ENCODE results near the gene CAPN7.

The CAPN7 gene

DNA sequence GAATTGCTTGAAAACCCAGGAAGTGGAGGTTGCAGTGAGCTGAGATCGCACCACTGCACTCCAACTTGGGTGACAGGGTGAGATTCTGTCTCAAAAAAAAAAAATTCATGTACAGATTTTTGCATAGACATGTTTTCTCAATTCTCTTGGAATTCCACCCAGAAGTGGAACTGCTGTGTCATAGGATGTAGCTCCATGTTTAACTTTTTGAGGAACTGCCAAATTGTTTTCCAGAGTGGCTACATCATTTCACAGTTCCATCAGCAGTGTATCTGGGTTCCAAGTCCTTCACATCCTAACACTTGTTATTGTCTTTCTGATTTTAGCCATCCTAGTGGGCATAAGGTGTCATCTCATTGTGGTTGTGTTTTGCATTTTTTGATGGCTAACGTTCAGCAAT lies 9.9 kb downstream of the CAPN7 start:
- TF ChIP-seq, protein P1, sequence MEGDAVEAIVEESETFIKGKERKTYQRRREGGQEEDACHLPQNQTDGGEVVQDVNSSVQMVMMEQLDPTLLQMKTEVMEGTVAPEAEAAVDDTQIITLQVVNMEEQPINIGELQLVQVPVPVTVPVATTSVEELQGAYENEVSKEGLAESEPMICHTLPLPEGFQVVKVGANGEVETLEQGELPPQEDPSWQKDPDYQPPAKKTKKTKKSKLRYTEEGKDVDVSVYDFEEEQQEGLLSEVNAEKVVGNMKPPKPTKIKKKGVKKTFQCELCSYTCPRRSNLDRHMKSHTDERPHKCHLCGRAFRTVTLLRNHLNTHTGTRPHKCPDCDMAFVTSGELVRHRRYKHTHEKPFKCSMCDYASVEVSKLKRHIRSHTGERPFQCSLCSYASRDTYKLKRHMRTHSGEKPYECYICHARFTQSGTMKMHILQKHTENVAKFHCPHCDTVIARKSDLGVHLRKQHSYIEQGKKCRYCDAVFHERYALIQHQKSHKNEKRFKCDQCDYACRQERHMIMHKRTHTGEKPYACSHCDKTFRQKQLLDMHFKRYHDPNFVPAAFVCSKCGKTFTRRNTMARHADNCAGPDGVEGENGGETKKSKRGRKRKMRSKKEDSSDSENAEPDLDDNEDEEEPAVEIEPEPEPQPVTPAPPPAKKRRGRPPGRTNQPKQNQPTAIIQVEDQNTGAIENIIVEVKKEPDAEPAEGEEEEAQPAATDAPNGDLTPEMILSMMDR (IDR thresholded peaks at IDR 0.05; ENCODE audit: low read depth, low read length), result no peak
- H3K4me3 ChIP-seq (ENCODE audit: low read depth, low read length), result no peak overlapping the region
- DNase-seq, result no peak
- no peaks in the 10 kb centered on the region for H3K9me3 ChIP-seq (ENCODE audit: severe bottlenecking)
- H3K36me3 ChIP-seq, result peaks cover 63% of the 10 kb centered on the region
- no peaks in the 10 kb centered on the region for H3K27me3 ChIP-seq (ENCODE audit: insufficient read depth, low read depth, severe bottlenecking)
- H3K27ac ChIP-seq, result no peak overlapping the region

DNA sequence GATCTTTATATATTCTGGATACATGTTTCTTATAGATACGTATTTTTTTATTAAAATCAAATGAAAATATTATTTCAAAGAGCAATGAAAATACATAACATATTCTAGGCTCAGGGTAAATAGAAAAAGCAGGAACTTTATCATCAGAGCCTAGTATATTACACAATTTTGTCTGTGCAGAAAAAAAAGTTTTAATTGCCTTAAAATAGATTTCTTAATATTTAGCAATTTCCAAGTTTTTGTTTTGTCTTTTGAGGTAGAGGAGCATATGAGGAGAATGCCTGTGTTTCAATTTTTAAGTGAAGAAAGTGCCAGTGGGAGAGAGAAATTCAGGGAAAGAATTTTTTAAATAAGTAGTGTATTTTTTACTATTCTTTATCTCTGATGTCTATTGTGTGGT lies 10.5 kb downstream of the CAPN7 start:
- Histone ChIP-seq H3K9me3 (ENCODE audit: severe bottlenecking) (no peaks in the 10 kb centered on the region), H3K4me3 (ENCODE audit: low read depth, low read length) (no peak overlapping the region), H3K36me3 (peaks cover 64% of the 10 kb centered on the region), H3K27ac (no peak overlapping the region), H3K27me3 (ENCODE audit: insufficient read depth, low read depth, severe bottlenecking) (no peaks in the 10 kb centered on the region)
- no peak for DNase-seq
- TF ChIP-seq, protein P1 (IDR thresholded peaks at IDR 0.05; ENCODE audit: low read depth, low read length), result no peak

- no peaks in the 10 kb centered on the region for H3K27me3 ChIP-seq (ENCODE audit: insufficient read depth, low read depth, severe bottlenecking)
- TF ChIP-seq, protein P1 (IDR thresholded peaks at IDR 0.05; ENCODE audit: low read depth, low read length), result no peak
- H3K9me3 ChIP-seq (ENCODE audit: severe bottlenecking), result no peaks in the 10 kb centered on the region
- no peak overlapping the region for H3K27ac ChIP-seq
- no peak for DNase-seq
- H3K4me3 ChIP-seq (ENCODE audit: low read depth, low read length), result no peak overlapping the region
- H3K36me3 ChIP-seq, result peaks cover 63% of the 10 kb centered on the region
Measured at GRCh38 chr3:15217011-15217671, 11.1 kb downstream of the CAPN7 start.

DNA sequence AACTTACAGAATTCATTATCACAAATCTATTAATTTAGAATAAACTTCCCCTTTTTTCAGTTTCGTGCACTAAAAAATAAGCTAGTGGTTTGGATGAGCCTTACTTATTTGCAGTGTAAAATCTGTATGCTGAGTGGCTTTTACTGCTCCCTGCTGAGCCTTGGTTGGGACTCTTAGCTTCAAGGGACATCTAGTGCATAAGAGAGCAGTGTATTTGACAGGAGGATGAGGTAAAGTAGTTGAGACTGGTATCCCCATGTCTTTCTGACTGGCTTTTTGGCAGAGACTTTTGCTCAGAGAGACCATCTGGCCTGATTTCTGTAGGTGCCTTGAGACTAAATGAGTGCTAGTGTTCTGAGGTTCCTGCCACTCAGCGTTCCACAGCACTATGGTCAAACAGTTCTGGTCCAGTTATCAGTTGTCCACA lies 11.8 kb downstream of the CAPN7 start:
- Histone ChIP-seq H3K9me3 (ENCODE audit: severe bottlenecking) (no peaks in the 10 kb centered on the region), H3K27me3 (ENCODE audit: insufficient read depth, low read depth, severe bottlenecking) (no peaks in the 10 kb centered on the region), H3K36me3 (peaks cover 63% of the 10 kb centered on the region), H3K4me3 (ENCODE audit: low read depth, low read length) (no peak overlapping the region), H3K27ac (no peak overlapping the region)
- DNase-seq, result no peak
- TF ChIP-seq, protein P1 (IDR thresholded peaks at IDR 0.05; ENCODE audit: low read depth, low read length), result no peak

GRCh38 chr3:15218689-15219088 lies 12.6 kb downstream of the CAPN7 start:
- TF ChIP-seq, protein P1 (IDR thresholded peaks at IDR 0.05; ENCODE audit: low read depth, low read length), result no peak
- H3K4me3 ChIP-seq (ENCODE audit: low read depth, low read length), result no peak overlapping the region
- H3K27ac ChIP-seq, result no peak overlapping the region
- DNase-seq, result no peak
- H3K27me3 ChIP-seq (ENCODE audit: insufficient read depth, low read depth, severe bottlenecking), result no peaks in the 10 kb centered on the region
- peaks cover 65% of the 10 kb centered on the region for H3K36me3 ChIP-seq
- H3K9me3 ChIP-seq (ENCODE audit: severe bottlenecking), result no peaks in the 10 kb centered on the region

DNA sequence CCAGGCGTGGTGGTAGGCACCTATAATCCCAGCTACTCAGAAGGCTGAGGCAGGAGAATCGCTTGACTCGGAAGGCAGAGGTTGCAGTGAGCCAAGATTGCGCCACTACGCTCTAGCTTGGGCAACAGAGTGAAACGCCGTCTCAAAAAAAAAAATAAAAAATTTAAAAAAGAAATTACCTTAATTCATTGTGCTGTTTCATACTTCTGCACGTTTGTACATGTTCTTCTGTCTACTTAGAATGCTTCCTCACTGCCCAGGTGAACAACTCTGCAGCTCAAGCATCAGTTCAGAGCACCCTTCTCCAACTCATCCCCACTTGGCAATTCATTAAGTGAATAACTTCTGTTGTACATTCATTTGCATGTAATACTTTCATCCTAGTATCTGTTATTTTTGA lies 14.0 kb downstream of the CAPN7 start:
- Histone ChIP-seq H3K9me3 (ENCODE audit: severe bottlenecking) (no peaks in the 10 kb centered on the region), H3K27ac (no peak overlapping the region), H3K4me3 (ENCODE audit: low read depth, low read length) (no peak overlapping the region), H3K27me3 (ENCODE audit: insufficient read depth, low read depth, severe bottlenecking) (no peaks in the 10 kb centered on the region), H3K36me3 (peaks cover 75% of the 10 kb centered on the region)
- DNase-seq, result no peak
- TF ChIP-seq, protein P1 (IDR thresholded peaks at IDR 0.05; ENCODE audit: low read depth, low read length), result no peak

Measured in WERI-Rb-1 (cell line).